CD4-positive, alpha-beta T cell (primary cell): Measurements from ENCODE around the gene IL18RAP. TPM values are rescaled to one million over a fixed set of nuclear protein-coding genes. Genes with fewer than 3 reads are reported as not detected.

ENCODE experiments used
- ATAC-seq: fragments of 200-7000 bp; cut with Tn5 transposase; one replicate; pipeline ENCODE4 v1.10.0; 2022; ENCODE audit warnings: mild to moderate bottlenecking; ENCODE audit not compliant: poor library complexity
- CTCF ChIA-PET: fragments of 350-600 bp; sonication (Branson Sonifier 250); formaldehyde crosslinking; loops from one replicate; lab custom pipeline; 2021; ENCODE audit warnings: antibody characterized with exemption, inconsistent platforms; lab: Charles Lee
- POLR2A ChIA-PET: fragments of 350-600 bp; sonication (Branson Sonifier 250); formaldehyde crosslinking; loops from one replicate; lab custom pipeline; 2021; ENCODE audit warnings: antibody characterized with exemption, inconsistent platforms; lab: Charles Lee
- DNase-seq, 14 experiments: peaks; one replicate each; pipeline ENCODE4 v3.0.0-alpha.2; 2013 to 2020; ENCODE audit warnings: mixed read lengths in 2 of 14
- H3K27ac ChIP-seq, 2 donors: one replicate each; pipeline versions ENCODE4 v1.5.1 to v1.7.0; 2013; ENCODE audit warnings: low read length in 2 of 2, low read depth in 1 of 2, mild to moderate bottlenecking in 1 of 2
- H3K27me3 ChIP-seq, 2 experiments: 1 replicate in 1 of 2; 2 replicates in 1 of 2; pipeline versions ENCODE4 v1.6.1 to v1.7.0; 2013; ENCODE audit warnings: low read length in 2 of 2, control low read depth in 1 of 2, mild to moderate bottlenecking in 1 of 2, moderate library complexity in 1 of 2; ENCODE audit not compliant: insufficient read depth in 2 of 2, control insufficient read depth in 1 of 2
- H3K36me3 ChIP-seq: one replicate; pipeline ENCODE4 v1.6.1; 2013; ENCODE audit warnings: low read length, control low read depth; ENCODE audit not compliant: insufficient read depth
- H3K4me1 ChIP-seq: one replicate; pipeline ENCODE4 v1.6.1; 2013; ENCODE audit warnings: low read length, control low read depth; ENCODE audit not compliant: insufficient read depth
- H3K4me3 ChIP-seq: one replicate; pipeline ENCODE4 v1.5.1; 2013; ENCODE audit warnings: mild to moderate bottlenecking, low read length, moderate library complexity
- H3K9me3 ChIP-seq, 2 experiments: 1 replicate in 1 of 2; 2 replicates in 1 of 2; pipeline versions ENCODE4 v1.6.1 to v1.7.0; 2013; ENCODE audit warnings: low read length in 2 of 2, mild to moderate bottlenecking in 2 of 2, control low read depth in 1 of 2, moderate library complexity in 1 of 2; ENCODE audit not compliant: control insufficient read depth in 1 of 2, insufficient read depth in 1 of 2
- H3K27ac Mint-ChIP-seq: one replicate; pipeline ENCODE4 v1.8.0; 2020; ENCODE audit warnings: mixed read lengths
- H3K27me3 Mint-ChIP-seq: one replicate; pipeline ENCODE4 v1.8.0; 2021; ENCODE audit warnings: mixed read lengths
- H3K36me3 Mint-ChIP-seq: one replicate; pipeline ENCODE4 v1.8.0; 2021; ENCODE audit warnings: low read depth, mixed read lengths
- H3K4me1 Mint-ChIP-seq: one replicate; pipeline ENCODE4 v1.8.0; 2021; ENCODE audit warnings: low read depth, mixed read lengths
- H3K4me3 Mint-ChIP-seq: one replicate; pipeline ENCODE4 v1.8.0; 2020; ENCODE audit warnings: mild to moderate bottlenecking, mixed read lengths
- H3K9me3 Mint-ChIP-seq: one replicate; pipeline ENCODE4 v1.8.0; 2020; ENCODE audit warnings: mixed read lengths
- intact Hi-C, 2 experiments: fragments of 100-400 bp; cut with DNase I in 1 of 2; cut with micrococcal nuclease in 1 of 2; formaldehyde crosslinking; loops; one replicate each; pipeline versions ENCODE4 v1.15.1 to v1.9.0; 2023 to 2025; cut with DNase I, micrococcal nuclease
- total RNA-seq, 174 experiments: library from RNA in 2 of 174; stranded (reverse) in 2 of 174; gene quantifications; one replicate each; pipeline ENCODE4 v1.2.3 and lab custom pipeline; 2021 to 2026
- TF ChIP-seq, protein P1 (sequence below): fragments of 200-600 bp; IDR thresholded peaks from one replicate; pipeline ENCODE4 v1.8.0; 2022; ENCODE audit warnings: antibody characterized with exemption, mild to moderate bottlenecking

The IL18RAP gene
- total RNA-seq, 2 experiments from 2014 or later, result 2.3 to 2.6 TPM

DNA sequence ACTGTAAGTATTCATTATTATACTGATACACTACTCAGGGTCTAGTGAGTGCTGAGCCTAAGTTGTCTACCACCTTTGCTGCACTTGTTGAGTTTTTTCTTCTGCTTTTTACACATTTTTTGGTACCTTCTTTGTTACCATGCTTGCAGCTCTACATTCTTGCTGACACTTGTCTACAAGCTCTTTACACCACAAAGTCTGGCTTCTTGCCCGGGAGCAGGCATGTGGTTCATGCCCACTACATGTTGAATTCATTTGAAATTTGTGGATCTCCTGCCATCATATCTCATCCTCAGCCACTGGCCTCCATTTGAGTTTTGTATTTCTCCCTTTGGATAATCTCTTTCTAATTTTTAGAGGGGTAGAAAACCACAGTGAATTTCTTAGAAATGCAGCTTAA lies 37.4 kb upstream of the IL18RAP start:
- no peaks in the 10 kb centered on the region for H3K27me3 ChIP-seq
- Mint-ChIP-seq H3K4me3 (no peak overlapping the region), H3K27me3 (no peaks in the 10 kb centered on the region), H3K9me3 (peaks cover 10% of the 10 kb centered on the region), H3K4me1 (no peaks in the 10 kb centered on the region), H3K27ac (no peak overlapping the region), H3K36me3 (peaks cover 46% of the 10 kb centered on the region)
- H3K27ac ChIP-seq, result no peak overlapping the region
- ChIA-PET CTCF (interaction anchor here (1.0 kb wide), 2 partner anchors 15 to 17 kb away, joined by 3 read pairs; no protein-coding TSS in a partner anchor), POLR2A (no interaction called here)
- no peak for ATAC-seq
- TF ChIP-seq, protein P1, sequence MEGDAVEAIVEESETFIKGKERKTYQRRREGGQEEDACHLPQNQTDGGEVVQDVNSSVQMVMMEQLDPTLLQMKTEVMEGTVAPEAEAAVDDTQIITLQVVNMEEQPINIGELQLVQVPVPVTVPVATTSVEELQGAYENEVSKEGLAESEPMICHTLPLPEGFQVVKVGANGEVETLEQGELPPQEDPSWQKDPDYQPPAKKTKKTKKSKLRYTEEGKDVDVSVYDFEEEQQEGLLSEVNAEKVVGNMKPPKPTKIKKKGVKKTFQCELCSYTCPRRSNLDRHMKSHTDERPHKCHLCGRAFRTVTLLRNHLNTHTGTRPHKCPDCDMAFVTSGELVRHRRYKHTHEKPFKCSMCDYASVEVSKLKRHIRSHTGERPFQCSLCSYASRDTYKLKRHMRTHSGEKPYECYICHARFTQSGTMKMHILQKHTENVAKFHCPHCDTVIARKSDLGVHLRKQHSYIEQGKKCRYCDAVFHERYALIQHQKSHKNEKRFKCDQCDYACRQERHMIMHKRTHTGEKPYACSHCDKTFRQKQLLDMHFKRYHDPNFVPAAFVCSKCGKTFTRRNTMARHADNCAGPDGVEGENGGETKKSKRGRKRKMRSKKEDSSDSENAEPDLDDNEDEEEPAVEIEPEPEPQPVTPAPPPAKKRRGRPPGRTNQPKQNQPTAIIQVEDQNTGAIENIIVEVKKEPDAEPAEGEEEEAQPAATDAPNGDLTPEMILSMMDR, result no peak
- no peak overlapping the region for H3K4me3 ChIP-seq
- intact Hi-C loops, result loop anchor here in 1 of 2 experiments (5.0 kb wide), 1 partner anchor 38 kb away; no protein-coding TSS in a partner anchor
- no peaks in the 10 kb centered on the region for H3K4me1 ChIP-seq
- H3K9me3 ChIP-seq, result peaks cover 3 to 20% of the 10 kb centered on the region in 2 experiments
- peaks cover 10% of the 10 kb centered on the region for H3K36me3 ChIP-seq
- DNase-seq, result no peak

DNA sequence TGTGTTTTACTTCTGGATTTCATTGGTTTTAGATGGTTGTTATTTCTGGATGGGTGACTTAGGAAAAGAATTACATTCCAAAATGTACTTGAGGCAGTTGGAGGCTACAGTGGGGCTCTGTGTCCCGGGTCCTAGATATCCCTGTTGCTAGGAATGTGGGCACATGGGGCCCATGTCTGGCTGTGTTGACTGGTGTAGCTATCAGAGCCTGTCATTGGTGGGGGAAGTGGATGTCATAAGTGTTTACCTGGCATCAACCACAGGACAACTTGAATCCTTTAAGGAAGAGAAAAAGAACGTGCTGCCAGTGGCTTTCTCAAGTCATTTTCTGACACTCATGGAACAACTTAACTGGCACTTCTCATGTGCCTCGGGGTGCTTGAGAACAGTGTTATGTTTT lies 37.0 kb upstream of the IL18RAP start:
- Histone ChIP-seq H3K36me3 (peaks cover 10% of the 10 kb centered on the region), H3K4me1 (peaks cover 2% of the 10 kb centered on the region), H3K27ac (no peak overlapping the region), H3K9me3 (peaks cover 3 to 20% of the 10 kb centered on the region in 2 experiments), H3K4me3 (no peak overlapping the region), H3K27me3 (no peaks in the 10 kb centered on the region)
- no peak overlapping the region for H3K4me3 Mint-ChIP-seq
- ATAC-seq, result no peak
- TF ChIP-seq, protein P1, result no peak
- intact Hi-C loops, result loop anchor here in 1 of 2 experiments (5.0 kb wide), 1 partner anchor 39 kb away; no protein-coding TSS in a partner anchor
- no peak overlapping the region for H3K27ac Mint-ChIP-seq
- peaks cover 1% of the 10 kb centered on the region for H3K4me1 Mint-ChIP-seq
- ChIA-PET POLR2A (no interaction called here), CTCF (interaction anchor here (1.0 kb wide), 2 partner anchors 16 to 17 kb away, joined by 3 read pairs; no protein-coding TSS in a partner anchor)
- DNase-seq, result no peak
- H3K9me3 Mint-ChIP-seq, result peaks cover 10% of the 10 kb centered on the region
- peaks cover 46% of the 10 kb centered on the region for H3K36me3 Mint-ChIP-seq
- no peaks in the 10 kb centered on the region for H3K27me3 Mint-ChIP-seq

DNA sequence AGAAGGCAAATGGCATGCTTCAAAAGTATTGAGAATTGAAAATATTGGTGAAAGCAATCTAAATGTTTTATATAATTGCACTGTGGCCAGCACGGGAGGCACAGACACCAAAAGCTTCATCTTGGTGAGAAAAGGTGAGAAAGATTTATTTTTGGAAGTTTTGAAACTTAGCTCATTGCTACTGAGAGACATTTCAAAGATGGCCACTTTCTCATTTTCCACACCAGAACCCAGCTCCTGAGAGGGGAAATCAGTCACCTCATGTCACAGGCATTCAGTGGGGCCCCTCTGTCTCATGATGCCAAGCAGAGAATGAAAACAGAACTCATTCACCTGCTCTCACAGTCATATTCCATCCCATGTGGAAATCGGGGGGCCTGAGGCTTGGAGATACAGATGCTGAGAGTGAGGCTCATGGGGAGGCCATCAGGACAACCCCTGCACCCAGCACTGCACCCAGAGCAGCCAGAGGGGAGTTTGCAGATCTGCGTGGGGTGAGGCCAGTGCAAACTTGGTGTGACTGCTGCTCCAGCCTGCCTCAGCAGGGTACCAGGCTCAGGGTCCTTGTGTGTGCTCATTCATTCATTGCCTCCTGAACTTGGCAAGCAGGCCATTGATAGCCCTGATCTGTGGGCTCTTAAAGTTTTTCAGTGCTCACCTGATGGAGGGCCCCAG lies 36.0 kb upstream of the IL18RAP start:
- POLR2A ChIA-PET, result no interaction called here
- no peak overlapping the region for H3K4me3 ChIP-seq
- H3K4me1 Mint-ChIP-seq, result peaks cover 11% of the 10 kb centered on the region
- H3K27me3 ChIP-seq, result no peaks in the 10 kb centered on the region
- peaks cover 39% of the 10 kb centered on the region for H3K36me3 Mint-ChIP-seq
- H3K27ac Mint-ChIP-seq, result no peak overlapping the region
- H3K4me1 ChIP-seq, result peaks cover 4% of the 10 kb centered on the region
- CTCF ChIA-PET, result no interaction called here
- peaks cover 10% of the 10 kb centered on the region for H3K9me3 Mint-ChIP-seq
- no peak overlapping the region for H3K27ac ChIP-seq
- TF ChIP-seq, protein P1, result no peak
- no peak overlapping the region for H3K4me3 Mint-ChIP-seq
- no peaks in the 10 kb centered on the region for H3K27me3 Mint-ChIP-seq
- peaks cover 10% of the 10 kb centered on the region for H3K36me3 ChIP-seq
- ATAC-seq (no peak), DNase-seq (no peak)
- peaks cover 3 to 20% of the 10 kb centered on the region in 2 experiments for H3K9me3 ChIP-seq
- intact Hi-C loops, result loop anchor here in 1 of 2 experiments (5.0 kb wide), 1 partner anchor 40 kb away; no protein-coding TSS in a partner anchor
